LNCaP clone FGC (cell line): ENCODE data around the gene F13A1.

Experiments used
- DNase-seq: peaks from one replicate; pipeline ENCODE4 v3.0.0-alpha.2; 2011; ENCODE audit warnings: low read depth
- H3K4me3 ChIP-seq: 2 replicates; pipeline ENCODE4 v1.5.1; 2011; ENCODE audit warnings: mild to moderate bottlenecking, low read depth, low read length, control low read depth
- TF ChIP-seq, protein P1 (sequence below): IDR thresholded peaks from 2 replicates; pipeline ENCODE4 v1.5.1; 2012; ENCODE audit warnings: mild to moderate bottlenecking; ENCODE audit not compliant: control insufficient read depth, insufficient read depth; ENCODE audit errors: extremely low read depth

The F13A1 gene

DNA sequence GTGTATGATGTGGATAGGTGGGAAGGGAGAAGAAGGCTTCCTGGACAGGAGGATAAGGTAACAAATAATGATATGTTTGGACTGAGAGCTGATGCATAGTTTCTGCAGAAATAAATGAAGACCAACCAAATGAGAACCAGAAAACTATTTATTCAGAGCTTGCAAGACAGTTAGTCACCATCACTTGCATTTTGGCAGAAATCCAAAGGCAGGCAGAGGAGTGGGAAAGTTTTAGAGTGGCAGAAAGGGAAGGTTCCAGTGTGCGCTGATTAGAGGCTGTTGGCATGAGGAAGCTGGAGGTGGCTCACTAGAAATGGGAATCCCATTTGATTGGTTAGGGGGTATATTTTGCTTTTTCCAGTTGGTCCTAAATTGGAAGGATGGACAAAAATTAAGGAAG, 13.0 kb upstream of the F13A1 start:
- TF ChIP-seq, protein P1, sequence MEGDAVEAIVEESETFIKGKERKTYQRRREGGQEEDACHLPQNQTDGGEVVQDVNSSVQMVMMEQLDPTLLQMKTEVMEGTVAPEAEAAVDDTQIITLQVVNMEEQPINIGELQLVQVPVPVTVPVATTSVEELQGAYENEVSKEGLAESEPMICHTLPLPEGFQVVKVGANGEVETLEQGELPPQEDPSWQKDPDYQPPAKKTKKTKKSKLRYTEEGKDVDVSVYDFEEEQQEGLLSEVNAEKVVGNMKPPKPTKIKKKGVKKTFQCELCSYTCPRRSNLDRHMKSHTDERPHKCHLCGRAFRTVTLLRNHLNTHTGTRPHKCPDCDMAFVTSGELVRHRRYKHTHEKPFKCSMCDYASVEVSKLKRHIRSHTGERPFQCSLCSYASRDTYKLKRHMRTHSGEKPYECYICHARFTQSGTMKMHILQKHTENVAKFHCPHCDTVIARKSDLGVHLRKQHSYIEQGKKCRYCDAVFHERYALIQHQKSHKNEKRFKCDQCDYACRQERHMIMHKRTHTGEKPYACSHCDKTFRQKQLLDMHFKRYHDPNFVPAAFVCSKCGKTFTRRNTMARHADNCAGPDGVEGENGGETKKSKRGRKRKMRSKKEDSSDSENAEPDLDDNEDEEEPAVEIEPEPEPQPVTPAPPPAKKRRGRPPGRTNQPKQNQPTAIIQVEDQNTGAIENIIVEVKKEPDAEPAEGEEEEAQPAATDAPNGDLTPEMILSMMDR, result no peak
- DNase-seq, result no peak
- no peak overlapping the region for H3K4me3 ChIP-seq

DNA sequence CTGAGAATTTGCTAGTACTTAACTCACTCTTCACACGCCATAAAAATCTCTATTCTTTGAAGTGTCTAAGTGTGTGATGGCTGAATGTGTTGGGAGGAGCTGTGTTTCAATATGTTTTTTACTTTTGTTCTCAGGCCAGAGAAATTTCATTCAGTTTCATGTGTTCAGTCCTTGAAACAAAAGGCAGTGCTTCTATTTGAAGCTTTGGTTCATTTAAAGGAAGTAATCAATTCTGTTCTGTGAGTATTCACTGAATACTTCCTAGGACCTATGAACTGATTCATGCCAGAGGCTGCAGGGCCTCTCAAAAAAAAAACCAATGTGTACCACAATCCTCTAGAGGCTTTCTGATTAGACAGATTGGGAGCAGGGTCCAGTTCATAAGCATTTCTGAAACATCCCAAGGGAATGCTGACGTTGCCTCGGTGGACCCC, 12.4 kb upstream of the F13A1 start:
- TF ChIP-seq, protein P1, result no peak
- DNase-seq, result no peak
- H3K4me3 ChIP-seq, result no peak overlapping the region

DNA sequence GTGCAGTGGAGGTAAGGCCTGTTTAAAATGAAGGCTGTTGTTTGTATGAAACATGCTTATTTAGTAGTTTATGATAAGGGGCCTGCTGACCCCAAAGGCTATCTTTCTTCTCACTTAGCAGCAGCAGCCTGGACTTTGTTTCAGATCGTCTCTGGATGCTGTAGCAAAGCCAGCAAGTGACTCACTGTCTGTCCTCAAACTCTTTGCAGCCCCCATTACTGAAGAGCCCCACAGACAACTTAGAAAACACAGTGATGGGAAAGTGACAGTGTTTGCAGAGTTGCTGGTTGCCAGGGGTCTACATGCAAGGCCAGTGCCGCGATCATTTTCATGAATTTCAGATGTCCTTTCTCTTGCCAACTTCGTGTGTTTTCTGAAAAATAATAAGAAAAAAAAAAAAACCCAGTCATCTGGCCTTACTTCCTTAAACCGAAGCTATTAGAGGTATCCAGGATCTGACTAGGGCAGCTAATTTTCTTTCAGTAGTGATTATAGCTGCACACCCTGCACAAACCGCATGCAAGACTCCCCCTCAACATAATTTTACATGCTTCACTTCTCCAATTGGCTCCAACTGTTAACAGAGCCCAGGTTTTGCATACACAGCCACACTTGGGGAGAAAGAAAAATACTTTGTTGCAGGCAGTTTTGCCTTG, 11.6 kb upstream of the F13A1 start:
- TF ChIP-seq, protein P1, result no peak
- H3K4me3 ChIP-seq, result no peak overlapping the region
- DNase-seq, result no peak

DNA sequence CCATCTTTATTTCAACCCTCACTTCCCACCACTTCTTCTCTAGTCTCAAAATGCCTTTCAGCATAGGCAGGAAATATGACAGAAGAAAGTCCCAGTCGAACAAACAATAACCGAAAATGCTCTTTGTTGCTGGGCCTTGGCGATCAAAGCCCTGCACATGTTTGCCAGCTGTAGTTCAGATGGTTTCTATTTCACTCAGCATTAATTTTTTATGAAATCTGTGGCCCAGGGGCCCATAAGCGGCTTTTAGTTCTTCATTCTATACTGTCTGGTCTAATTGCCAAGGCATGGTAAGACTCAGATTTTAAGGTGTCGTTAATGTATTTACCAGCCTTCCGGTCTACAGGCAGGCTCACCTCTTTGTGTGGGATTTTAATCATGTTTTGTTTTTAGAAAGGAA, 10.9 kb upstream of the F13A1 start:
- TF ChIP-seq, protein P1, result no peak
- no peak overlapping the region for H3K4me3 ChIP-seq
- no peak for DNase-seq

DNA sequence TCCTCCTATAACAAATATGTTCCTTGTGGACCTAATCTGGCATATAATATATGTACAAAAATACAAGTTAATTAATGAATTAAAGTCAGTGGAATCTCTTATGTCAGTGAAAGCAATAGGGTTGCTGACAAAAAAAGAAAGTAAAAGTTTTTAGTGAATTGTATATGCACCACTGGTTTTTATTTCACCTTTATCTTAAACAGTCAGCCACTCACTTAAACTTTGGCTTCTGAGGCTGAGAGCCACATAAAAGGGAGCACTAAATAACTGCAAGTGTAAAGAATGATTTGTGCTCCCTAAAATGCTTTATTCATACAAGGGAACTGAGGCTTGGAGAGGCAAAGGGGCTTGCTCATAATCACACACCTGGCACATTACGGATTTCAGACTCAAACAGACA, 9.9 kb upstream of the F13A1 start:
- no peak overlapping the region for H3K4me3 ChIP-seq
- no peak for DNase-seq
- TF ChIP-seq, protein P1, result no peak

DNA sequence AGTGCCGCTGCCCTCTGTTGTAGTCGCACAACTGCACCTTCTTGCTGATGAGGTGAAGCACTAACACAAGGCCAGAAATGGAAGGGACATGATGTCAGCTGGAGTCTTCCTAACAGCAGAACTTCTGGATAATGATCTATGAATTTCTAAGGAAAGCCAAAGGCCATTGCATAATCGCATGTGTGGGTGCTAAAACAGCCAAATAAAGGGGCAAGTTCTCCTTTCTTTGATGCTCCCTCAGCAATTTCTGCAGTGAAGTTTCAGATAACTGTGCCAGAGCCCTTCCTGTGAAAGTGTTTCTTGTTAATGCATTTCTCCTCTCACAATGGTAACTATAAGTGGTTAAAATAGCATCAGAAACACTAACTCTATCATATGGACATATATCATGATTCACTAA, 8.0 kb upstream of the F13A1 start:
- DNase-seq, result no peak
- no peak overlapping the region for H3K4me3 ChIP-seq
- TF ChIP-seq, protein P1, result no peak

DNA sequence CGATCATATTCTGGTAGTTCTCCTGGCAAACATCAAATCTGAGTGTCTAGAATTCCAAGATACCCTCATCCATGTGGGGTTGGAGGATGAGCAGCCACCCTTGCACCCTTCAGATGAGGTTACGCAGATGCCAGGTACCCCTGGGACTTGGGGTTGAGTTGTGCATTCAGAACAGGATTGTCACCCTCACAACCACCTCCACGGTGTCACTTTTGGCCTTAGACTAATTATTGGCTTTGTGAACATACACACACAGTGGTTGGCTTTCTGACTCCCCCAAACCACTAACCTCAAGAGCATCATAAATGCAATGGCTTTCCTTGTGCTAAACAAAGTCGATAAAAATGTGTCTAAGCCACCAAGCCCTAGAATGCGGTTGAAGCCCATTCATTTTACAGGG, 2.9 kb upstream of the F13A1 start:
- TF ChIP-seq, protein P1, result no peak
- no peak for DNase-seq
- H3K4me3 ChIP-seq, result no peak overlapping the region
